GM19099 (cell line): ENCODE data around the gene NF1.

Source experiments
- POLR2A ChIP-seq: IDR thresholded peaks from 3 replicates; pipeline ENCODE4 v1.6.1; 2011; ENCODE audit warnings: low read depth; ENCODE audit not compliant: insufficient read length; ENCODE audit errors: extremely low read depth

Gene NF1

DNA sequence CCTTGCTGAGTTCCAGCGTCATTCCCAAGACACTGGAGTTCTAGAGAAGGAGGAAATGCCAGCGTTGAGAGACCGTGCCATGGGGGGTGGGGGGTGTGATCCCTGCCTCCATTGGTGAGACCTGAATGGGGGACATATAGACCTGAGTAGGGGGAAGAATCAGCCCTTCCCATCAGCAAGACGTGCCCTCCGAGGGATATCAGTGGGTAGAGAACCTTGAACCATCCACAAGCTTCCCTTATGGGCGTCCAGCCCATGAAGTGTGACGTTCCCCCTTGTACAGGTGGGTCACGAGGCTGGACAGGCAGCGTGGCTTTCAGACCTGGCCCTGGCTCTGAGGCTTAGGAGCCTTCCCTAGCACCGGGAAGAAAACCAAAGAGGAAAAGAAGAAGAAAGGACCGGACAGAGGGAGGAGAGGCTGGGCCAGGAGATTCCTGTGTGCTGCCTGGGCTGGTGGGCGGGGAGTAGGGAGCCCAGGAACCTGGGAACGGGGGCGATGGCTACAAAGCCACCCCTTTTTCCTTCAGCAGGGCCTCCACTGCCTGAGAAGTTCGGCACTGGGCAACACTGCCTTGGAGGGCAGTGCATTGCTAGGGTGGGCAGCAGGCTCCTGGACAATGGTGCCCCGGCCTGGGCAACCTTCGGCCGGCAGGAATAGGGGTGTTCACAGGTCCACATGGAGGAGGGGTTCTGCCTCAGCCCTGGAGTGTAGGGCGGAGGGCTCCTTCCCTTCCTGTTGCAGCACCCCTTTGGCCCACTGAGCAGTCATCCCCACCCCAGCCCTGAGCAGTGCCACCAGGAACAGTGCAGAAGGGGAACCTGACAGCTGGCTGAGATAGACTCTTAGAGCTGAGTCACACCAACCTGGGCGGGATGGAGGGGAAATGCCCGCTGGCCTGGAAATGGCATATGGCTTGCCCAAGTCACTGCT is 303.9 kb downstream of the NF1 start:
- TF ChIP-seq POLR2A = no peak

GRCh38 chr17:31400481-31400950 is 305.7 kb downstream of the NF1 start:
- no peak for TF ChIP-seq POLR2A

GRCh38 chr17:31401456-31402254 is 306.9 kb downstream of the NF1 start:
- no peak for TF ChIP-seq POLR2A

DNA sequence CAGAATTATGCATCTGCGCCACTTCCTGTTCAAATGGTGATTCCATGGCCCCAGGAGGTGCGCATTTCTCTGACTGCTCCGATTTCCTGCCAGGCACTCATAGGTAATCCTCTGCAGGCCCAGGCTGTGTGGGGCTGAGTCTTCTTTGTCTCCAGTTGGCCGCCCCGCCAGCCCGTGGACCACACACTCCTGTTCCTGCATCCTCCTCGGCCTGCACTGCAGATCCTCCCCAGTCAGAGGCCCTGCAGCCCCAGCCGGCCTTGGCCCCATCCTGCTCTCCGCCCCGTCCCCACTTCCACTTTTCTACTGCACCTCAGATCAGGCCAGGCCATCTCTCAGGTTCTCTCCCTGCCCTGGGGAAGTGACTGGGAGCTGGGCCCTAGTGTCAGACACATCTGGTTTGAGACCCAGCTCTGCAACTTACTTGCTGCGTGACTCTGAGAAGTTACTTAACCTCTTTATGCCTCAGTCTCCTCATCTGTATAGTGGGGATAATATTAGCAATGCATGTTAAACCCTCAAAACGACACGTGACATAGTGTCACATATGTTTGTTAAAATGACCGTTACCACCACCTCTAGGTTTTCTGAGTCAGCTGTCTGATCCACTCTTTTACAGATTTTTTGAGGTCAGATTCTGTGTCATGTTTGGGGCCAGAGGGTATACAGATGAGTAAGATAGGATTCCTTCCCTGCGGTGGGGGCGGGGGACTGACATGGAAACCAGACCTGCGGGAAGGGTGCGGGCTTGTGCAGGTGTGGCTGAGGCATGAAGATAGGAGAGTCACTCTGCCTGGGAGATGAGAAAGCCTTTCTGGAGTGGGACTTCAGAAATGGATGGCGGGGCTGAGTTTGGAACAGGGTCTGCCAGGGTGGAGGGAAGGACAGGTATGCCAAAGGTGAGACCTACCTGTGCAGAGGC is 309.5 kb downstream of the NF1 start:
- no peak for TF ChIP-seq POLR2A

DNA sequence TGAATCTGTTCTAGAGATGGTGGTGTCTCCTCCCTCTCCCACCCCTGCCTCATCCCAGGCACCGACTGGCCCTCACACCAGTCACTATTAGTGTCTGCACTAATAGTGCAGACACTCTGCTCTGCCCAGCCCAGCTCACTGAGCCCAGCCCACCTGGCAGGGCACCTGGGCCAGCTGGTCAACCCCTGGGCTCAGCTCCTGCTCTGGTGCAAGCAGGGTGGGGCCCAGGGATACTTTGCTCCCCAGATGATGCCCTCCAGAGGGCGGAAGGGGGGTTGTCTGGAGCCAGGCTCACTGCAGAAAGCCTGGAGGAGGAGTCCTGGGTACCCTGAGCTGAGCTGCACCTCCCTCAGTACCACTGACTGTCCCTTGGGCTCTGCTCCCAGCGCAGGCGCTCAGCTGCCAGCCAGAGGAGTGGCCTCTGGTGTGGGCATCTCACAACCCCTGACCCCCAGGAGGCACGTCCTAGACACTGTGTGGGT is 311.2 kb downstream of the NF1 start:
- no peak for TF ChIP-seq POLR2A

DNA sequence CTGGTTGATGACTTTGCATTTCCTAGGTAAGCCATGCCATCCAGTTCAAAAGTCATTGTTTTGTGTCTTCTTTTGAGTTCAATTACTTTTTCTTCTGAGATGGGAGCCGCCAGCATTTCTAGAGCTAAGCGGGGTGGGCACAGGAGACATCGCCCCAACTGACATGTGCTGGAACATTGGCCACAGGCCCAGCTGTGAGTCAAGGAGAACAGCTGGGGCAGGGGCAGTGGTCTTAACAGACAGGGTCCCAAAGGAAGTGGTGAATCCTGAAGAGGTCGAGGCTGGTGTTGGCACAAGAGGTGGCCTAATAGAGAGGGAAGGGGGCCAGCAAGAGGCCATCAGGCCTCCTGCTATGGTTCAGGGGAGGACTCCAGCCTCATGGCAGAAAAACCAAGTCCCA is 313.8 kb downstream of the NF1 start:
- TF ChIP-seq POLR2A = no peak

DNA sequence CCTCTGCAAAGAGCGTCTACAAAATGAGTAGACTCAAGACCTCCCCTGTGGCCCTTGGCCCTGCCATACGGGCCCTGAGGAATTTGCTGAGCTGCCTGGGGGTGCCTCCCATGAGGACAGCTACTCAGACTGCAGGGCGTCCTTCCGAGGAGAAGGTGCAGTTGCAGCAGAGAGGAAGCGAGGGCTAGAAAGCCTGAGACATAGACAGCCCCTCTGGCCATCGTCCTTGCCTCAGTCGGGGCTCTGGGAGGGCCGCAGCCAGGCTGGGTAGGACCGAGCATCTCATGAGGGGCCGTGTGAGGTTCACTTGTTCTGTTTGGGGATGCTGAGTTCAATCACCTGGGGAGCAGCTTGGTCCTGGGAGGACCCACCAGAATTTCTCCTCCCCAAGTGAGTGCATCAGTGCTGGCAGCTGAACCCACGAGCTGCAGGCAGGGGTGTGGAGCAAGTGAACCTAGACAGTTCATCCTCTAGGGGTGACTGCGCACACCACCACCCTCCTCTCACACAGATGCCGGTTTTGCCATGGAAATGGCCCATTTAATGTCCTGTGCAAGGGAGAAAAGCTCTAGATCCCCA is 317.0 kb downstream of the NF1 start:
- TF ChIP-seq POLR2A = no peak

DNA sequence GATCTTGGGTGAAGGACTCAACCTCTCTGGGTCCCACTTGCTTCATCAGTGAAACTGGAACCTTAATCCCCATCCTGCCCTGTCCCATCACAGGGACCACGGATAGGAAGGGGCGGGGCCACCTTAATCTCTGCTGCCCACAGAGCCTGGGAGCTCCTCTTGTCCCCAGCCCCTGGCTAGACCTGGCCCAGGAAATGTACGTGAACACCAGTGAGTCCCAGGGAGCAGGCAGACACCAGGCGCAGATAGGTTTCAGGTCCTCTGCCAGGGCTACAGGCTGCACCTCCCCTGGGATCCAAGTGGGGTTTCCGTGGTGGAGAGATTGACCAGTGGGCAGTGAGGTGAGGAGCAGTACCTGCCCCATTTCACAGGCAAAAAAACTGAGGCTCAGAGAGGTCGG is 317.7 kb downstream of the NF1 start:
- no peak for TF ChIP-seq POLR2A

- no peak for TF ChIP-seq POLR2A
These were observed 318.5 kb downstream of the NF1 start for GRCh38 chr17:31413081-31413799.

- no peak for TF ChIP-seq POLR2A
These were observed 319.2 kb downstream of the NF1 start for GRCh38 chr17:31413874-31414549.

DNA sequence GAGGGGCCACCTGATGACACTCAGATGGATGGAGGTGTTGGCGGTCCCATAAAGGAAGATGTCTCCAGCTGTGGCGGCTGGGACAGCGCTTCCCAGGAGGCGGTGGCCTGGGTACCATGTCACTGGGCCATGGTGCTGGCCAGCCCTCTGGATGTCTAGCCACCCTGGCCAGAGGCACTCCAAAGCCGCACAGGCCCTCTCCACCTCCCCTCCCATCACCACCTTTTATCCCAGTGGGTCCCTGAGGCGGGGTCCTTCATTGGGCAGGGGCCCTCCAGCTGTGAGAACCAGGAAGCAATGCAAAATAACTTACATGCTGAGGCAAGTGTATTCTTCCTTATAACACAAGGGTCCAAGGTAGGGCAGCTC is 319.8 kb downstream of the NF1 start:
- TF ChIP-seq POLR2A = no peak

DNA sequence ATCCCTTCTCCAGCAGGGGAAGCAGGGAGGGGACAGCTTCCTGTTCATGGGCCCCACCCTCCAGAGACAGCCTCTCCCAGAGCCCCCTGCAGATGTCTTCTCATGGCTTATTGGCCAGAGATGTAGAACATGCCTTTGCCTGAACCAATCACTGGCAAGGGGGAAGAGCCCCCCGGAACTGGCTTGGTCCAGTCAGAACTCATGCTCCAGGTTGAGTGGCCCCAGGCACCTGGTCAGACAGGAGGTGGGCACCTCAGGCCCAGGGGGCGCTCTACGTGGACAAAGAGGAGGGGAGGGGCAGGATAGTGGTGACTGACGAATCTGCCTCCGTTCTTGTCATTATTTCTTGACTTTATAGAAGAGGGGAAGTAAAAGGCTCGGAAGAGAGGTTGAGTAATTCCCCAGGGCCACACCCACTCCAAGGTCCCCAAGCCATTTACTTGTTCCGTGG is 320.3 kb downstream of the NF1 start:
- TF ChIP-seq POLR2A = no peak
